HepG2 (cell line): ENCODE measurements around the gene NCOA5. TPM values are rescaled to one million over a fixed set of nuclear protein-coding genes. Genes with fewer than 3 reads are reported as not detected.

Source experiments
- ASH2L ChIP-seq: fragments of 300-600, 200-600 bp; sonication (generic); IDR thresholded peaks from 2 replicates; pipeline ENCODE4 v1.7.0; 2017; ENCODE audit warnings: low read depth, mild to moderate bottlenecking, moderate library complexity, mixed read lengths, low read length; ENCODE audit not compliant: insufficient read length
- ATF3 ChIP-seq: sonication (generic); formaldehyde crosslinking; IDR thresholded peaks from 2 replicates; pipeline ENCODE4 v1.4.0; 2020; ENCODE audit warnings: missing genetic modification reagents
- CENPBD1 ChIP-seq: sonication (generic); formaldehyde crosslinking; IDR thresholded peaks from 2 replicates; pipeline ENCODE4 v1.8.0; 2022; ENCODE audit warnings: missing genetic modification reagents, low read depth, mild to moderate bottlenecking, borderline replicate concordance
- CREBL2 ChIP-seq: sonication (generic); formaldehyde crosslinking; IDR thresholded peaks from 2 replicates; pipeline ENCODE4 v1.8.1; 2023; ENCODE audit warnings: missing genetic modification reagents, mild to moderate bottlenecking, borderline replicate concordance
- FOXC1 ChIP-seq: sonication (generic); formaldehyde crosslinking; IDR thresholded peaks from 2 replicates; pipeline ENCODE4 v1.8.0; 2022; ENCODE audit warnings: mild to moderate bottlenecking, missing genetic modification reagents, borderline replicate concordance
- HNRNPUL1 ChIP-seq: fragments of 200-400 bp; formaldehyde crosslinking; IDR thresholded peaks from 2 replicates; pipeline ENCODE4 v1.6.1; 2017; ENCODE audit warnings: low read depth, mild to moderate bottlenecking, low read length, moderate library complexity
- KLF15 ChIP-seq: sonication (generic); formaldehyde crosslinking; IDR thresholded peaks from 2 replicates; pipeline ENCODE4 v1.8.1; 2023; ENCODE audit warnings: borderline replicate concordance, mild to moderate bottlenecking, inconsistent platforms, missing genetic modification reagents, mixed read lengths
- MEF2D ChIP-seq: sonication (generic); formaldehyde crosslinking; IDR thresholded peaks from 2 replicates; pipeline ENCODE4 v1.5.1; 2020; ENCODE audit warnings: mild to moderate bottlenecking, missing genetic modification reagents
- NKX3-1 ChIP-seq: sonication (generic); formaldehyde crosslinking; IDR thresholded peaks from 2 replicates; pipeline ENCODE4 v1.5.0; 2020; ENCODE audit warnings: missing genetic modification reagents
- PHF8 ChIP-seq: sonication (generic); formaldehyde crosslinking; IDR thresholded peaks from 2 replicates; pipeline ENCODE4 v1.5.0; 2020; ENCODE audit warnings: missing genetic modification reagents
- PRMT3 ChIP-seq: sonication (generic); formaldehyde crosslinking; IDR thresholded peaks from 2 replicates; pipeline ENCODE4 v1.8.1; 2022; ENCODE audit warnings: low read depth, mild to moderate bottlenecking, moderate library complexity, missing genetic modification reagents, borderline replicate concordance
- ZKSCAN1 ChIP-seq: fragments of 150-350 bp; IDR thresholded peaks from 2 replicates; pipeline ENCODE4 v1.6.1; 2014; ENCODE audit warnings: low read length
- ZNF260 ChIP-seq: sonication (generic); formaldehyde crosslinking; IDR thresholded peaks from 2 replicates; pipeline ENCODE4 v1.4.0; 2020; ENCODE audit warnings: missing genetic modification reagents, low read depth, mild to moderate bottlenecking, borderline replicate concordance
- ZNF280D ChIP-seq: sonication (generic); formaldehyde crosslinking; IDR thresholded peaks from 2 replicates; pipeline ENCODE4 v1.5.1; 2020; ENCODE audit warnings: mild to moderate bottlenecking, missing genetic modification reagents
- ZNF292 ChIP-seq: sonication (generic); formaldehyde crosslinking; IDR thresholded peaks from 2 replicates; pipeline ENCODE4 v1.8.1; 2022; ENCODE audit warnings: mild to moderate bottlenecking, low read depth, missing genetic modification reagents, borderline replicate concordance
- ZNF703 ChIP-seq: sonication (generic); formaldehyde crosslinking; IDR thresholded peaks from 2 replicates; pipeline ENCODE4 v1.5.1; 2020; ENCODE audit warnings: missing genetic modification reagents, mild to moderate bottlenecking, moderate library complexity, borderline replicate concordance
- ZSCAN12 ChIP-seq: sonication (generic); formaldehyde crosslinking; IDR thresholded peaks from 2 replicates; pipeline ENCODE4 v1.9.0; 2021; ENCODE audit warnings: mild to moderate bottlenecking, missing genetic modification reagents
- ZSCAN29 ChIP-seq: sonication (generic); formaldehyde crosslinking; conservative IDR thresholded peaks from 2 replicates; pipeline ENCODE4 v1.4.0; 2020; ENCODE audit warnings: mild to moderate bottlenecking, missing genetic modification reagents
- ZUFSP ChIP-seq: sonication (generic); formaldehyde crosslinking; IDR thresholded peaks from 2 replicates; pipeline ENCODE4 v1.9.0; 2021; ENCODE audit warnings: missing genetic modification reagents, mild to moderate bottlenecking, borderline replicate concordance
- polyA plus RNA-seq, 8 experiments: library from polyadenylated mRNA; depleted of rRNA in 3 of 8; stranded (reverse) in 7 of 8; unstranded in 1 of 8; fragments of >200 nt; fragmentation: Illumina TruSeq in 4 of 8; extraction: Trizol in 4 of 8; gene quantifications; 2 replicates each; pipeline versions ENCODE4 v1.2.1 to v1.2.3, GENCODE V29; 2011 to 2016; ENCODE audit warnings: low read depth in 4 of 8, missing spikeins in 1 of 8, mixed read lengths in 1 of 8; ENCODE audit not compliant: insufficient read depth in 1 of 8
- total RNA-seq, 5 experiments: library from RNA; depleted of rRNA; stranded (reverse); fragments of >200 nt; fragmentation: Illumina TruSeq; extraction: Trizol; gene quantifications; 2 replicates each; pipeline ENCODE4 v1.2.3, GENCODE V29; 2016; ENCODE audit warnings: low read depth in 1 of 5

NCOA5 gene
- total and polyA plus RNA-seq, 2 of the 13 experiments (the other 11 are each of a cell fraction or from before 2014, with no cell fraction given), result 16.5 to 28.4 TPM

- TF ChIP-seq ZNF260, result no peak
- TF ChIP-seq CENPBD1, result peak; percentile 57; the same call in 1 of the 2 replicates
- TF ChIP-seq HNRNPUL1, result peak; percentile 74; the same call in 1 of the 2 replicates
- TF ChIP-seq CREBL2 (CRISPR knock-in tag), result peak; percentile 98; the same call in 1 of the 2 replicates
- no peak for TF ChIP-seq ZNF280D (CRISPR knock-in tag)
- peak; percentile 77 for TF ChIP-seq ATF3 (CRISPR knock-in tag)
- TF ChIP-seq ZSCAN12 (CRISPR knock-in tag), result peak; percentile 85; the same call in 1 of the 2 replicates
- TF ChIP-seq ZNF703 (CRISPR knock-in tag), result no peak; the same call in 1 of the 2 replicates
- no peak for TF ChIP-seq PRMT3 (CRISPR knock-in tag)
- peak; percentile 74 for TF ChIP-seq ZKSCAN1
- TF ChIP-seq PHF8 (CRISPR knock-in tag), result peak; percentile 98
- TF ChIP-seq KLF15, result peak; percentile 87; the same call in 1 of the 2 replicates
- TF ChIP-seq ZNF292 (CRISPR knock-in tag), result no peak; the same call in none of the 2 replicates
- TF ChIP-seq NKX3-1 (CRISPR knock-in tag), result no peak
- TF ChIP-seq ZSCAN29 (CRISPR knock-in tag), result peak; percentile 86
- TF ChIP-seq FOXC1 (CRISPR knock-in tag), result peak; percentile 85
- no peak for TF ChIP-seq ZUFSP (CRISPR knock-in tag)
- peak; percentile 15; the same call in 1 of the 2 replicates for TF ChIP-seq MEF2D (CRISPR knock-in tag)
- TF ChIP-seq ASH2L, result peak; percentile 98
Observed at GRCh38 chr20:46089417-46090388, at the start of gene NCOA5 (continued).
